Esophagus squamous epithelium (tissue), 4 donors: ENCODE measurements around the gene GOSR1.

Experiments used
- POLR2A ChIP-seq, 4 donors: fragments of 450-650 bp; IDR thresholded peaks; one replicate each; pipeline ENCODE4 v1.6.1; 2017; ENCODE audit warnings: antibody characterized with exemption in 4 of 4, mild to moderate bottlenecking in 4 of 4, moderate library complexity in 3 of 4
- TF ChIP-seq, protein P1 (sequence below), 6 experiments: fragments of 450-650 bp in 4 of 6; fragments of 200-600 bp in 2 of 6; sonication (generic) in 2 of 6; IDR thresholded peaks; one replicate each; pipeline ENCODE4 v1.5.1; 2016 to 2019; ENCODE audit warnings: antibody characterized with exemption in 6 of 6, mild to moderate bottlenecking in 4 of 6, moderate library complexity in 4 of 6

DNA sequence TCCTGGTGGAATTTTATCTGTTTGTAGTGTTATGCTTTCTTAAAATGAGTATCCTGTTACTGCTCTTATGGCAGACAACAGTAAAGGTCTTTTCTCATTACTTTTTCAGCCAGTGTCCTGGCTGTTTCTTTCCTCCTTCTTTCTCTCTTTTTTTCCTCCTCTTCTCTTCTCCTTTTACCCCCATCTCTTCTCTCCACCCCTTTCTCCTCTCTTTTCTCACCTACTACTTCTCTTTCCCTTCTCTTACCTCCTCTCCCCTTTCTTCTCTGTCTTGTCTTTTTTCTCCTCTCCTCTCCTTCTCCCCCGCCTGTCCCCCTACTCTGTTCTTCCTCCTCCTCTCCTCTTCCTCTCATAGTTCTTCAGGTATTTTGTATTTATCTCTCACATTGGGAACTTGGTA lies 49.6 kb upstream of the GOSR1 start:
- TF ChIP-seq, protein P1, sequence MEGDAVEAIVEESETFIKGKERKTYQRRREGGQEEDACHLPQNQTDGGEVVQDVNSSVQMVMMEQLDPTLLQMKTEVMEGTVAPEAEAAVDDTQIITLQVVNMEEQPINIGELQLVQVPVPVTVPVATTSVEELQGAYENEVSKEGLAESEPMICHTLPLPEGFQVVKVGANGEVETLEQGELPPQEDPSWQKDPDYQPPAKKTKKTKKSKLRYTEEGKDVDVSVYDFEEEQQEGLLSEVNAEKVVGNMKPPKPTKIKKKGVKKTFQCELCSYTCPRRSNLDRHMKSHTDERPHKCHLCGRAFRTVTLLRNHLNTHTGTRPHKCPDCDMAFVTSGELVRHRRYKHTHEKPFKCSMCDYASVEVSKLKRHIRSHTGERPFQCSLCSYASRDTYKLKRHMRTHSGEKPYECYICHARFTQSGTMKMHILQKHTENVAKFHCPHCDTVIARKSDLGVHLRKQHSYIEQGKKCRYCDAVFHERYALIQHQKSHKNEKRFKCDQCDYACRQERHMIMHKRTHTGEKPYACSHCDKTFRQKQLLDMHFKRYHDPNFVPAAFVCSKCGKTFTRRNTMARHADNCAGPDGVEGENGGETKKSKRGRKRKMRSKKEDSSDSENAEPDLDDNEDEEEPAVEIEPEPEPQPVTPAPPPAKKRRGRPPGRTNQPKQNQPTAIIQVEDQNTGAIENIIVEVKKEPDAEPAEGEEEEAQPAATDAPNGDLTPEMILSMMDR (IDR thresholded peaks at IDR 0.05): no peak
- no peak for TF ChIP-seq POLR2A (IDR thresholded peaks at IDR 0.05)
